Measurements from ENCODE around the gene SPDL1. TPM values are rescaled to one million over a fixed set of nuclear protein-coding genes. Genes with fewer than 3 reads are reported as not detected.

SPDL1 gene
- total RNA-seq, 1 donor from 2014 or later, result 37.7 TPM

- TF ChIP-seq CTCF (conservative IDR thresholded peaks at IDR 0.05), result no peak
- Mint-ChIP-seq H3K4me3 (no peak overlapping the region), H3K27ac (no peak overlapping the region), H3K36me3 (no peaks in the 10 kb centered on the region), H3K27me3 (peaks cover 44% of the 10 kb centered on the region), H3K9me3 (peaks cover 6% of the 10 kb centered on the region), H3K4me1 (ENCODE audit: unreplicated experiment) (peaks cover 12% of the 10 kb centered on the region)
- DNase-seq (ENCODE audit: extremely low spot score, unreplicated experiment), result no peak
Measured at GRCh38 chr5:169549453-169550100, 34.0 kb upstream of the SPDL1 start.

GRCh38 chr5:169550227-169550626 lies 33.3 kb upstream of the SPDL1 start:
- no peaks in the 10 kb centered on the region for H3K36me3 Mint-ChIP-seq
- peaks cover 44% of the 10 kb centered on the region for H3K27me3 Mint-ChIP-seq
- H3K4me3 Mint-ChIP-seq, result no peak overlapping the region
- H3K4me1 Mint-ChIP-seq (ENCODE audit: unreplicated experiment), result peaks cover 12% of the 10 kb centered on the region
- no peak for TF ChIP-seq CTCF (conservative IDR thresholded peaks at IDR 0.05)
- peaks cover 6% of the 10 kb centered on the region for H3K9me3 Mint-ChIP-seq
- no peak for DNase-seq (ENCODE audit: extremely low spot score, unreplicated experiment)
- H3K27ac Mint-ChIP-seq, result no peak overlapping the region

GRCh38 chr5:169551146-169551545 lies 32.4 kb upstream of the SPDL1 start:
- peaks cover 39% of the 10 kb centered on the region for H3K27me3 Mint-ChIP-seq
- no peak overlapping the region for H3K4me3 Mint-ChIP-seq
- peaks cover 12% of the 10 kb centered on the region for H3K4me1 Mint-ChIP-seq (ENCODE audit: unreplicated experiment)
- H3K36me3 Mint-ChIP-seq, result no peaks in the 10 kb centered on the region
- peaks cover 6% of the 10 kb centered on the region for H3K9me3 Mint-ChIP-seq
- no peak for TF ChIP-seq CTCF (conservative IDR thresholded peaks at IDR 0.05)
- DNase-seq (ENCODE audit: extremely low spot score, unreplicated experiment), result no peak
- H3K27ac Mint-ChIP-seq, result no peak overlapping the region

GRCh38 chr5:169551696-169552095 lies 31.9 kb upstream of the SPDL1 start:
- Mint-ChIP-seq H3K4me3 (no peak overlapping the region), H3K27ac (no peak overlapping the region), H3K36me3 (no peaks in the 10 kb centered on the region), H3K4me1 (ENCODE audit: unreplicated experiment) (peaks cover 12% of the 10 kb centered on the region), H3K27me3 (peaks cover 42% of the 10 kb centered on the region), H3K9me3 (peaks cover 11% of the 10 kb centered on the region)
- no peak for TF ChIP-seq CTCF (conservative IDR thresholded peaks at IDR 0.05)
- DNase-seq (ENCODE audit: extremely low spot score, unreplicated experiment), result no peak

- H3K27ac Mint-ChIP-seq, result no peak overlapping the region
- peaks cover 19% of the 10 kb centered on the region for H3K9me3 Mint-ChIP-seq
- H3K36me3 Mint-ChIP-seq, result no peaks in the 10 kb centered on the region
- no peak for DNase-seq (ENCODE audit: extremely low spot score, unreplicated experiment)
- H3K4me3 Mint-ChIP-seq, result no peak overlapping the region
- no peak for TF ChIP-seq CTCF (conservative IDR thresholded peaks at IDR 0.05)
- peaks cover 31% of the 10 kb centered on the region for H3K27me3 Mint-ChIP-seq
- no peaks in the 10 kb centered on the region for H3K4me1 Mint-ChIP-seq (ENCODE audit: unreplicated experiment)
Measured at GRCh38 chr5:169554251-169554650, 29.3 kb upstream of the SPDL1 start.

All from type B pancreatic cell (in vitro differentiated cells).